GM12891 (cell line): ENCODE measurements around the gene EML4.

Experiments
- POLR2AphosphoS5 ChIP-seq: IDR thresholded peaks from 2 replicates; pipeline ENCODE4 v1.6.1; 2011; ENCODE audit warnings: low read depth, low read length, control low read depth
- TAF1 ChIP-seq: IDR thresholded peaks from 2 replicates; pipeline ENCODE4 v1.6.1; 2011; ENCODE audit warnings: low read depth, low read length, control low read depth

GRCh38 chr2:42361728-42362283, 192.7 kb downstream of the EML4 start:
- no peak for TF ChIP-seq POLR2AphosphoS5
- TF ChIP-seq TAF1 = no peak
